A673 (cell line): ENCODE measurements around the gene NUBP1.

ENCODE experiments used
- EZH2 ChIP-seq: fragments of 200-600 bp; sonication (generic); IDR thresholded peaks from 2 replicates; pipeline ENCODE4 v1.6.1; 2017; ENCODE audit warnings: borderline replicate concordance, low read depth, mild to moderate bottlenecking, mixed read lengths, antibody characterized with exemption, low read length; ENCODE audit not compliant: poor library complexity, severe bottlenecking
- TF ChIP-seq, protein P1 (sequence below): fragments of 300-800, 200-600 bp; sonication (generic); conservative IDR thresholded peaks from 2 replicates; pipeline ENCODE4 v1.5.1; 2017; ENCODE audit warnings: low read depth, mild to moderate bottlenecking, antibody characterized with exemption, low read length, moderate library complexity, mixed read lengths

DNA sequence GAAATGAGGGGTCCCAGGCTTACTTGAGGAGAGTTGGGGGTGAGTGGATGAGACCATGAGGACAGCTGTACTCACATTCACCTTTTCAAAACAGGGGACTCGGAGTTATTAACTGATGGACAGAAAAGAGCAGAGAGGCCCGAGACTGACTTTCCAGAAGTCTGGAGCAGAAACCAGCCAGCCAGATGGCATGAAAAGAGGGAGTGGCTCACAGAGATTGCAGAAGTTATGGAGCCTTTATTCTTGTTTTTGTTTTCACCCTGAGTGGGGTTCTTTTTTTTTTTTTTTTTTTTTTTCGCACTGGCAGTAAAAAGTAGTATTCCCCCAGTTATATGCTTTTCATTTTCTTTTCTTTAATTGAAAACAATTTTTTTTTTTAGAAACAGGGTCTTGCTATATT, 56.1 kb downstream of the NUBP1 start:
- TF ChIP-seq, protein P1, sequence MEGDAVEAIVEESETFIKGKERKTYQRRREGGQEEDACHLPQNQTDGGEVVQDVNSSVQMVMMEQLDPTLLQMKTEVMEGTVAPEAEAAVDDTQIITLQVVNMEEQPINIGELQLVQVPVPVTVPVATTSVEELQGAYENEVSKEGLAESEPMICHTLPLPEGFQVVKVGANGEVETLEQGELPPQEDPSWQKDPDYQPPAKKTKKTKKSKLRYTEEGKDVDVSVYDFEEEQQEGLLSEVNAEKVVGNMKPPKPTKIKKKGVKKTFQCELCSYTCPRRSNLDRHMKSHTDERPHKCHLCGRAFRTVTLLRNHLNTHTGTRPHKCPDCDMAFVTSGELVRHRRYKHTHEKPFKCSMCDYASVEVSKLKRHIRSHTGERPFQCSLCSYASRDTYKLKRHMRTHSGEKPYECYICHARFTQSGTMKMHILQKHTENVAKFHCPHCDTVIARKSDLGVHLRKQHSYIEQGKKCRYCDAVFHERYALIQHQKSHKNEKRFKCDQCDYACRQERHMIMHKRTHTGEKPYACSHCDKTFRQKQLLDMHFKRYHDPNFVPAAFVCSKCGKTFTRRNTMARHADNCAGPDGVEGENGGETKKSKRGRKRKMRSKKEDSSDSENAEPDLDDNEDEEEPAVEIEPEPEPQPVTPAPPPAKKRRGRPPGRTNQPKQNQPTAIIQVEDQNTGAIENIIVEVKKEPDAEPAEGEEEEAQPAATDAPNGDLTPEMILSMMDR: no peak
- no peak for TF ChIP-seq EZH2
